Karpas-422 (cell line): ENCODE data around the gene CHAT. TPM values are rescaled to one million over a fixed set of nuclear protein-coding genes. Genes with fewer than 3 reads are reported as not detected.

Source experiments
- DNase-seq: peaks from one replicate; pipeline ENCODE4 v3.0.0-alpha.2; 2015
- H2AFZ ChIP-seq: fragments of 200-600 bp; sonication (generic); 2 replicates; pipeline ENCODE4 v1.6.1; 2014; ENCODE audit warnings: antibody characterized with exemption, low read length, mixed read lengths
- H3K27ac ChIP-seq: fragments of 200-600 bp; sonication (generic); 2 replicates; pipeline ENCODE4 v1.5.1; 2014; ENCODE audit warnings: mild to moderate bottlenecking, low read length, moderate library complexity
- H3K27me3 ChIP-seq: fragments of 200-600 bp; sonication (generic); 2 replicates; pipeline ENCODE4 v1.6.1; 2014; ENCODE audit warnings: low read length, mixed read lengths
- H3K36me3 ChIP-seq: fragments of 200-600 bp; sonication (generic); 2 replicates; pipeline ENCODE4 v1.6.1; 2014; ENCODE audit warnings: low read length, mixed read lengths; ENCODE audit not compliant: insufficient read depth
- H3K4me1 ChIP-seq: fragments of 200-600 bp; sonication (generic); 2 replicates; pipeline ENCODE4 v1.6.1; 2014; ENCODE audit warnings: mild to moderate bottlenecking, low read length, mixed read lengths
- H3K4me2 ChIP-seq: fragments of 200-600 bp; sonication (generic); 2 replicates; pipeline ENCODE4 v1.6.1; 2014; ENCODE audit warnings: low read length, low read depth, mild to moderate bottlenecking; ENCODE audit not compliant: poor library complexity, severe bottlenecking
- H3K4me3 ChIP-seq: fragments of 200-600 bp; sonication (generic); 2 replicates; pipeline ENCODE4 v1.5.1; 2014; ENCODE audit warnings: mild to moderate bottlenecking, antibody characterized with exemption, low read length, mixed read lengths
- H3K79me2 ChIP-seq: fragments of 200-600 bp; sonication (generic); 2 replicates; pipeline ENCODE4 v1.6.1; 2014; ENCODE audit warnings: mild to moderate bottlenecking, low read length, mixed read lengths
- H3K9ac ChIP-seq: fragments of 200-600 bp; sonication (generic); 2 replicates; pipeline ENCODE4 v1.6.0; 2014; ENCODE audit warnings: low read length
- H3K9me2 ChIP-seq: fragments of 200-600 bp; sonication (generic), shearing (Covaris generic); replicated peaks from 2 replicates; pipeline ENCODE4 v1.6.0; 2014; ENCODE audit warnings: mild to moderate bottlenecking, low read length, moderate library complexity; ENCODE audit not compliant: insufficient read depth
- H3K9me3 ChIP-seq: fragments of 300-700, 200-600 bp; sonication (generic); 2 replicates; pipeline ENCODE4 v1.6.1; 2014; ENCODE audit warnings: low read length, mixed read lengths
- H4K20me1 ChIP-seq: fragments of 200-600 bp; sonication (generic); 2 replicates; pipeline ENCODE4 v1.6.1; 2014; ENCODE audit warnings: mild to moderate bottlenecking, antibody characterized with exemption, low read length, low read depth; ENCODE audit not compliant: insufficient read depth
- total RNA-seq: library from RNA; depleted of rRNA; stranded (reverse); fragments of >200 nt; shearing (Covaris generic); gene quantifications from 2 replicates; pipeline ENCODE4 v1.2.3, GENCODE V29; 2014; ENCODE audit warnings: low replicate concordance

CHAT gene
- total RNA-seq, 1 experiment from 2014 or later = not detected

- Histone ChIP-seq H3K4me3 (no peak overlapping the region), H3K9me3 (no peaks in the 10 kb centered on the region), H3K4me1 (no peaks in the 10 kb centered on the region), H4K20me1 (no peaks in the 10 kb centered on the region), H3K4me2 (no peak overlapping the region), H3K9me2 (no peaks in the 10 kb centered on the region), H3K27ac (no peak overlapping the region), H3K36me3 (no peaks in the 10 kb centered on the region), H3K79me2 (no peaks in the 10 kb centered on the region), H3K9ac (no peak overlapping the region), H3K27me3 (no peaks in the 10 kb centered on the region), H2AFZ (no peak overlapping the region)
- no peak for DNase-seq
Observed at GRCh38 chr10:49618821-49619220, 5.0 kb downstream of the CHAT start.

- no peak overlapping the region for H3K4me2 ChIP-seq
- no peak overlapping the region for H2AFZ ChIP-seq
- H3K9me3 ChIP-seq = no peaks in the 10 kb centered on the region
- H3K4me1 ChIP-seq = no peaks in the 10 kb centered on the region
- DNase-seq = no peak
- no peaks in the 10 kb centered on the region for H3K27me3 ChIP-seq
- no peaks in the 10 kb centered on the region for H3K9me2 ChIP-seq
- H3K79me2 ChIP-seq = no peaks in the 10 kb centered on the region
- no peaks in the 10 kb centered on the region for H3K36me3 ChIP-seq
- H3K4me3 ChIP-seq = no peak overlapping the region
- no peaks in the 10 kb centered on the region for H4K20me1 ChIP-seq
- no peak overlapping the region for H3K9ac ChIP-seq
- no peak overlapping the region for H3K27ac ChIP-seq
Observed at GRCh38 chr10:49619613-49620012, 5.8 kb downstream of the CHAT start.

- H3K79me2 ChIP-seq = no peaks in the 10 kb centered on the region
- H3K27ac ChIP-seq = no peak overlapping the region
- H3K4me3 ChIP-seq = no peak overlapping the region
- H3K9me3 ChIP-seq = no peaks in the 10 kb centered on the region
- H3K4me1 ChIP-seq = no peaks in the 10 kb centered on the region
- no peak for DNase-seq
- H2AFZ ChIP-seq = no peak overlapping the region
- no peak overlapping the region for H3K9ac ChIP-seq
- no peak overlapping the region for H3K4me2 ChIP-seq
- no peaks in the 10 kb centered on the region for H3K9me2 ChIP-seq
- H3K36me3 ChIP-seq = no peaks in the 10 kb centered on the region
- no peaks in the 10 kb centered on the region for H3K27me3 ChIP-seq
- H4K20me1 ChIP-seq = no peaks in the 10 kb centered on the region
Observed at GRCh38 chr10:49620286-49620810, 6.5 kb downstream of the CHAT start.

GRCh38 chr10:49620841-49621378 lies 7.1 kb downstream of the CHAT start:
- H2AFZ ChIP-seq = no peak overlapping the region
- no peak overlapping the region for H3K27ac ChIP-seq
- no peak overlapping the region for H3K4me3 ChIP-seq
- H3K4me2 ChIP-seq = no peak overlapping the region
- no peaks in the 10 kb centered on the region for H3K9me2 ChIP-seq
- DNase-seq = no peak
- H3K36me3 ChIP-seq = no peaks in the 10 kb centered on the region
- no peak overlapping the region for H3K9ac ChIP-seq
- no peaks in the 10 kb centered on the region for H3K9me3 ChIP-seq
- no peaks in the 10 kb centered on the region for H3K27me3 ChIP-seq
- no peaks in the 10 kb centered on the region for H3K79me2 ChIP-seq
- no peaks in the 10 kb centered on the region for H4K20me1 ChIP-seq
- H3K4me1 ChIP-seq = no peaks in the 10 kb centered on the region

GRCh38 chr10:49621561-49621960 lies 7.7 kb downstream of the CHAT start:
- Histone ChIP-seq H3K9me2 (no peaks in the 10 kb centered on the region), H3K27me3 (no peaks in the 10 kb centered on the region), H3K9ac (no peak overlapping the region), H3K4me2 (no peak overlapping the region), H3K4me1 (no peaks in the 10 kb centered on the region), H3K79me2 (no peaks in the 10 kb centered on the region), H3K9me3 (no peaks in the 10 kb centered on the region), H4K20me1 (no peaks in the 10 kb centered on the region), H3K36me3 (no peaks in the 10 kb centered on the region), H2AFZ (no peak overlapping the region), H3K27ac (no peak overlapping the region), H3K4me3 (no peak overlapping the region)
- DNase-seq = no peak

GRCh38 chr10:49622426-49623425 lies 8.9 kb downstream of the CHAT start:
- no peak overlapping the region for H3K4me3 ChIP-seq
- H3K27me3 ChIP-seq = no peaks in the 10 kb centered on the region
- H4K20me1 ChIP-seq = no peaks in the 10 kb centered on the region
- H3K9me3 ChIP-seq = no peaks in the 10 kb centered on the region
- no peak overlapping the region for H3K4me2 ChIP-seq
- H3K4me1 ChIP-seq = no peaks in the 10 kb centered on the region
- H3K9ac ChIP-seq = no peak overlapping the region
- H3K79me2 ChIP-seq = no peaks in the 10 kb centered on the region
- DNase-seq = no peak
- H3K27ac ChIP-seq = no peak overlapping the region
- H2AFZ ChIP-seq = no peak overlapping the region
- H3K9me2 ChIP-seq = no peaks in the 10 kb centered on the region
- no peaks in the 10 kb centered on the region for H3K36me3 ChIP-seq

- H3K9ac ChIP-seq = no peak overlapping the region
- no peaks in the 10 kb centered on the region for H3K36me3 ChIP-seq
- no peaks in the 10 kb centered on the region for H3K79me2 ChIP-seq
- H4K20me1 ChIP-seq = no peaks in the 10 kb centered on the region
- no peaks in the 10 kb centered on the region for H3K27me3 ChIP-seq
- no peak for DNase-seq
- H2AFZ ChIP-seq = no peak overlapping the region
- H3K9me3 ChIP-seq = no peaks in the 10 kb centered on the region
- no peak overlapping the region for H3K4me2 ChIP-seq
- H3K4me3 ChIP-seq = no peak overlapping the region
- no peaks in the 10 kb centered on the region for H3K9me2 ChIP-seq
- H3K4me1 ChIP-seq = no peaks in the 10 kb centered on the region
- H3K27ac ChIP-seq = no peak overlapping the region
Observed at GRCh38 chr10:49624629-49625028, 10.8 kb downstream of the CHAT start.

GRCh38 chr10:49625411-49625810 lies 11.6 kb downstream of the CHAT start:
- Histone ChIP-seq H3K4me3 (no peak overlapping the region), H3K9me2 (no peaks in the 10 kb centered on the region), H4K20me1 (no peaks in the 10 kb centered on the region), H3K9me3 (no peaks in the 10 kb centered on the region), H3K79me2 (no peaks in the 10 kb centered on the region), H3K27ac (no peak overlapping the region), H2AFZ (no peak overlapping the region), H3K9ac (no peak overlapping the region), H3K4me2 (no peak overlapping the region), H3K27me3 (no peaks in the 10 kb centered on the region), H3K36me3 (no peaks in the 10 kb centered on the region), H3K4me1 (no peaks in the 10 kb centered on the region)
- no peak for DNase-seq
